Omental fat pad (tissue), 4 donors: ENCODE measurements around the gene HELZ2. TPM values are rescaled to one million over a fixed set of nuclear protein-coding genes. Genes with fewer than 3 reads are reported as not detected.

Source experiments
- ATAC-seq: fragments of 150-250 bp; one replicate; pipeline ENCODE4 v1.9.1; 2016; ENCODE audit warnings: mild to moderate bottlenecking, moderate library complexity; ENCODE audit not compliant: low FRiP score
- DNase-seq: peaks from one replicate; pipeline ENCODE4 v3.0.0-alpha.2; 2019; ENCODE audit warnings: low spot score
- total RNA-seq, 4 donors: library from RNA; depleted of rRNA; stranded (reverse); fragments of >200 nt; gene quantifications; one replicate each; pipeline ENCODE4 v1.1.0, GENCODE V29; 2016
- TF ChIP-seq, protein P1 (sequence below), 3 donors: fragments of 450-650 bp; IDR thresholded peaks; one replicate each; pipeline ENCODE4 v1.5.1; 2016 to 2017; ENCODE audit warnings: antibody characterized with exemption in 3 of 3, mild to moderate bottlenecking in 3 of 3, moderate library complexity in 2 of 3

The HELZ2 gene
- total RNA-seq, 4 donors from 2014 or later = 12.1 to 58.1 (median 31.8) TPM

DNA sequence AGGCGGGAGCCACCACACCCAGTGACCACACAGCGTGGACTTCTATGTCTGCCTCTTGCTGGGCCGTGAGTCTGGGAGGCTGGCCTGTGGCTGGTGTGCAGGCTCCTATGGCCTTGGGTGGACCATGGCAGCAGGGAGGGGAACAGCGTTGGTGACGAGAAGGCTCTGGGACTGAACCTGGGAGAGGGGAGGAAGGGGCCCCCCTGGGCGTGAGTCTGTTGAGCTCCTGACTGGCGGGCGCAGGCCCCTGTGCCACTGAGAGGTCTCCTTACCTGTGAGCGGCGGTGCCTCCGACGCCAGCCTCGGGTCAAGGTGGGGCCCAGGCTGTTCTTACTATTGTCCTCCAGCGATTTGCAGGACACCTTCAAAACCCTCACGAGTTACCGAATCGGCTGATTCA is 12.8 kb upstream of the HELZ2 start:
- TF ChIP-seq, protein P1, sequence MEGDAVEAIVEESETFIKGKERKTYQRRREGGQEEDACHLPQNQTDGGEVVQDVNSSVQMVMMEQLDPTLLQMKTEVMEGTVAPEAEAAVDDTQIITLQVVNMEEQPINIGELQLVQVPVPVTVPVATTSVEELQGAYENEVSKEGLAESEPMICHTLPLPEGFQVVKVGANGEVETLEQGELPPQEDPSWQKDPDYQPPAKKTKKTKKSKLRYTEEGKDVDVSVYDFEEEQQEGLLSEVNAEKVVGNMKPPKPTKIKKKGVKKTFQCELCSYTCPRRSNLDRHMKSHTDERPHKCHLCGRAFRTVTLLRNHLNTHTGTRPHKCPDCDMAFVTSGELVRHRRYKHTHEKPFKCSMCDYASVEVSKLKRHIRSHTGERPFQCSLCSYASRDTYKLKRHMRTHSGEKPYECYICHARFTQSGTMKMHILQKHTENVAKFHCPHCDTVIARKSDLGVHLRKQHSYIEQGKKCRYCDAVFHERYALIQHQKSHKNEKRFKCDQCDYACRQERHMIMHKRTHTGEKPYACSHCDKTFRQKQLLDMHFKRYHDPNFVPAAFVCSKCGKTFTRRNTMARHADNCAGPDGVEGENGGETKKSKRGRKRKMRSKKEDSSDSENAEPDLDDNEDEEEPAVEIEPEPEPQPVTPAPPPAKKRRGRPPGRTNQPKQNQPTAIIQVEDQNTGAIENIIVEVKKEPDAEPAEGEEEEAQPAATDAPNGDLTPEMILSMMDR (IDR thresholded peaks at IDR 0.05) = no peak
- ATAC-seq = no peak
- DNase-seq = no peak

DNA sequence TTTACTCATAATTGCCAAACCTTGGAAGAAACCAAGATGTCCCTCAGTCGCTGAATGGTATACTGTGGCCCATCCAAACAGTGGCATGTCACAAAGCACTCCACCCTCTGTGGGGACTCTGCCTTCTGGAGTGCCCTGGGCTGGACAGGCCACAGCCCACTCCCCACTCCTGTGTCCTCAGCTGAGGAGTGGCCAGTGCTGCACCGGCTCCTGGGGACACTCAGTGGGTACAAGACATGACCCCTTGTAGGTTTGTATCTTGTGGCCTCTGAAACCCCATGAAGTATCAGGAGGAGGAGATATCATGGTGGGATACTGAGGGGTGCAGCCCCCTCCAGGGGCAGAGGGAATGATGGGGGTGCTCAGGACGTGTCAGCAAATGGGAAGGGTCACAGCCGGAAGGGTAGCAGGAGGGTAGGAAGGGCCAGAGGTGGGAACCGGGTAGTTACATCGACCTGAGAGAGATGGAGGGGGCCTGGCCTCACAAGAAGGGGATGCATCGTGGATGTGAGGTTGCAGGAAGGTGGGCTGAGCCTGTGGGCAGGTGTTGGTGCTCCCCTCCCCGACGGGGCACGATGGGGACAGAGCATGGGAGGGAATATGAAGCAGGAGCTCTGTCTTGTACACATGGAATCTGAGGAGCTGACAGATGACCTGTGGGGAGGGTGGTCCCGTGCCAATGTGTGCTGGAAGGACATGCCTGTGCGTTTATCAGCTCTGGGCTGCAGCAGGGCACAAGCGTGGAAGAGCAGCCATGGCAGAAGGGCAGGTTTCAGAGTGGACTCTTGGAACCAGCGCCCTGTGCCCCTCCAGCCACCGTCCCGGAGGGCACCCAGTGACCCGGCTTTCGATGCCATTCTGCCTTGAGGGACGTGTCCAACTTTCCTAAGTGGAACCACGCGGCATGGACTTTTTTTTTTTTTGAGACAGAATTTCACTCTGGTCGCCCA is 11.9 kb upstream of the HELZ2 start:
- ATAC-seq (no peak), DNase-seq (no peak)
- TF ChIP-seq, protein P1 (IDR thresholded peaks at IDR 0.05) = no peak

DNA sequence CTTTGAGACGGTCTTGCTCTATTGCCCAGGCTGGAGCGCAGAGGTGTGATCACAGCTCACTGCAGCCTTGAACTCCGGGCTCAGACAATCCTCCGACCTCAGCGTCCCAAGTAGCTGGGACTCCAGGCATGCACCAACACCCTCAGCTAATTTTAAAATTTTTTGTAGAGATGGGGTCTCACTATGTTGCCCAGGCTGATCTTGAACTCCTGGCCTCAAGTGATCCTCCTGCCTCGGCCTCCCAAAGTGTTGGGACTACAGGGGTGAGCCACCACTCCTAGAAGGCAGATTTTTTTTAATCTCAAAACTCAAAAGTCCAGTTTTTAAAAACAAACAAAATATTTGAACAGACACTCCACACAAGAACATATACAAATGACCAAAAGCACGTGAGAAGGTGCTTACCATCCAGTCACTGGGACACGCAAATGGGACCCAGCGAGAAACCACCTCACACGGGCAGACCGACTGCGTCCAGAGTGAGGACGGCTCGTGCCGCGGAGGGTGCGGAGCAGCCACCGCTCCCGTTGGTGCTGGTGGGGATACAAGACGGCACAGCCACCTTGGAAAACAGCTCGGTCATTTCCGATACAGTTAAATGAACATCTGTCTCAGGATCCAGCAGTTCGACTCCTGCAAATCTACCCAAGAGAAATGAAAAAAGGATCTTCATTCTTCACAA is 8.5 kb upstream of the HELZ2 start:
- TF ChIP-seq, protein P1 (IDR thresholded peaks at IDR 0.05) = no peak
- ATAC-seq = no peak
- DNase-seq = no peak

DNA sequence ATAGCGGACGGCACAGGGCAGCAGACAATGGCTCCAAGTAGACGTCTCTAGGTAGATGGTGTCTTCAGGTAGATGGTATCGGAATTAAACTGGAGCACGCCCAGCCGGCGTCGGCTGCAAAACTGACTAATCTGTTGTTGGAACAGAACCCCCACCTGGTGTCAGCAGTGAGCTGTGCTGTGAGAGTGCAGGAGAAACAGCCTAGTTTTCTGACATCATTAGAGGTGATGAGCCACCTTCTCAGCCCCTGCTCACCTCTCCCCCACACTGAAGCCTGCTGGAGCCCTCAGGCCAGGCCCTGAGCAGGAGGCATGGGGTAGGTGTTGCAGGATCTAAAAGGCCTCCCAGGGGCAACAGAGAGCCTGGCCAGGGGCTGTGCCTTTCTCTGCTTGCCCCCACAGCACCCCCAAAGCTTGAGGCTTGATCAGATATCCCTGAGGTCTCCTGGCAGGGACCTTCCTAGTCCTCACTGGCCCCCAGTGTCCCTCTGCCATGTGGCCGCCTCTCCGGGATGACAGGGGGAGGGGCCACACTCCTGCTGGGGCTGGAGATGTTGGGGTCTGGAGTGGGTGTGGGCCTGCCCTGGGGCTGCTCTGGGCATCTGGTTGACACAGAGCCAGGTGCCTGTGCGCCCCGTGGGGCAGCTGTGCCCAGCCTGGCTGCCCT is 6.9 kb upstream of the HELZ2 start:
- ATAC-seq (peak; percentile 70), DNase-seq (no peak)
- TF ChIP-seq, protein P1 (IDR thresholded peaks at IDR 0.05) = no peak

DNA sequence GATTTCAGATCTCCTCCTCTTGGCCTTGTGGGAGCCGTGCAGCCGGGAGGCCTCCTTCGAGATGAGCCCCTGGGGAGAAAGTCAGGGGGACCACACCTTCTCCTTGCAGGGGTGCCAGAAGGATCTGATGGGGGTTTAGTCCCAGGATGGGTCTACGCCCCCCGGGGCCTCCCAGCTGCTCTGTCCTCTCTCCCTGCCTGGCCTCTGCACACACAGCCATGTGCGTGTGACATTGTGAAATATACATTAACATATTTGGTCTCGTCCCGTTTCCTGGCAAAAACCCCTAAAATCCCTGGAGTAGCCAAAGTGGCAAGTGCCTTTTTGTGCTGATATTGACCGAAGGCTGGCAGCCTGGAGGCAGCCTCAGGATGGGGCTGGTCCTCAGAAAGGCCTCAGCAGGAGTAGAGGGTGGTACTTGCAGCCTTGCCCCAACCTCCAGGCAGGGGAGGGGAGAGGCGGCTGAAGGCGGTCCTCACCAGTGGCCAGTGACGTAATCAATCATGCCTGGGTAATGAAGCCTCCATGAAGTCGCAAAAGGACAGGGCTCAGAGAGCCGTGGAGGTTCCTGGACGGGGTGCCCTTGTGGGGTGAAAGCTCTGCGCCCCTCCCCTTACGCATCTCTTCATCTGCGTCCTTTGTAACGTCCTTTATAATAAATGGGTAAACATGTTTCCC is 5.1 kb upstream of the HELZ2 start:
- TF ChIP-seq, protein P1 (IDR thresholded peaks at IDR 0.05) = no peak
- no peak for ATAC-seq
- no peak for DNase-seq

DNA sequence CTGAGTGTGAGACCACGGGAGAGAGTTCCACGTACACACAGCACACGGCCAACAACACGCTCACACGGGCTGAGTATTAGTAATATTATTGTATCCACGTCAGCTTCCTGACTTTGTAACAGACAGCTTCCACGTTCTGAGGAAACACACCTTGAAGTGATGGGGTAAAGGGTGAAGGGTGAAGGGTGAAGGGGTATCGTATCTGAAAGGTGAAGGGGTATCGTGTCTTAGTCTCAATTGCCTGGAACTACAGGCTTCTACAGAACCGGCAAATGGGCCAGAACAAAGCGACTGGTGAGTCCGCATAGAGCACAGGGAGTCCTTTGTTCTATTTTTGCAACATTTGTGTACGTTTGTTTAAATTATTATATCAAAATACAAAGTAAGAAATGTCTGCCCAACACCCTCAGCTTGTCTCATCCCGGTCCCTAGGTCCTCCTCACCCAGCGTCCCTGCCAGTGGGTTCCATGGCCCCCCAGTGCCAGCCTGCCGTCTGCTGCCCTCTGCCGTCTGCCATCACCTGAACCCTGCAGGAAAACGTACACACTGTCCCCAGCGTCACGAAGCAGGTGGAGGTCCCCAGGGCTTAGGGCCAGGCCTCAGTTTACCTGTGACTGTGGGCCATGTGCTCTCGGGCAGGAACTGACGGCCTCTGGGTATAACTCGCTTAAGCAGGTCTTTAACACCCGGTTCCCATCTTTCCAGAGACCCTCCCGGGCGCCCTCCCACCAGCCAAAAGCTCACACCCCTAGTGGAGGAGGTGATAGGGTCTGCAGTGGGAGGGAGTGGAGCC is 4.4 kb upstream of the HELZ2 start:
- DNase-seq (no peak), ATAC-seq (no peak)
- TF ChIP-seq, protein P1 (IDR thresholded peaks at IDR 0.05) = no peak
